T-helper 22 cell (primary cell): ENCODE results near the gene CRTAP.
"Not testable (repeated sequence)": the region's sequence is repeated elsewhere in the genome, so short reads cannot be mapped to it uniquely, and the experiment has no call there.

Source experiments
- DNase-seq: peaks from one replicate; pipeline ENCODE4 v3.0.0-alpha.2; 2020; ENCODE audit warnings: low read depth

The CRTAP gene

GRCh38 chr3:33174711-33175414 lies 61.0 kb downstream of the CRTAP start:
- DNase-seq = no peak

GRCh38 chr3:33179132-33179531 lies 65.3 kb downstream of the CRTAP start:
- DNase-seq = no peak

DNA sequence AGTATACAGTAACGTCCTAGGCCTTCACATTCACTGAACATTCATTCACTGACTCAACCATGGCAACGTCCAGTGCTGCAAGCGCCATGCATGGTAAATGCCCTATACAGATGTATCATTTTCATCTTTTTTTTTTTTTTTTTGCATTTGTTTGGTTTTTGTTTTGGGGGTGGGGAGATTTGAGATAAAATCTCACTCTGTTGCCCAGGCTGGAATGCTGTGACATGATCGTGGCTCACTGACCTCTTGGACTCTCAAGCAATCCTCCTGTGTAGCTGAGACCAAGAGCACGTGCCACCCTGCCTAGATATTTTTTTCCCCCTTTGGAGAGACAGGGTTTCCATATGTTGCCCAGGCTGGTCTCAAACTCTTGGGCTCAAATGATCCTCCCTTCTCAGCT lies 67.4 kb downstream of the CRTAP start:
- no peak for DNase-seq

DNA sequence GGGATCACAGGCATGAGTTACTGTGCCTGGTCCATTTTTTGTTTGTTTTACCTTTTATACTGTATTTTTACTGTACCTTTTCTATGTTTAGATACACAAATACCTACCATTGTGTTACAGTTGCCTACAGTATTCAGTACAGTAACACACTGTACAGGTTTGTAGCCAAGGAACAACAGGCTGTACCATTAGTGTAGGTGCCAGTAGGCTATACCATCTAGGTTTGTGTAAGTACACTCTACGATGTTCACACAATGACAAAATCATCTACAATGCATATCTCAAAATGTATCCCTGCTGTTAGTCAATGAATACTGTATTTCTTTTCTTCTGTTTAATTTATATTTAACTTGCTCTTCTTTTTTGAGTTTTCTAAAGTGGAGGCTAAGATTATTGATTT lies 67.8 kb downstream of the CRTAP start:
- DNase-seq = not testable (repeated sequence)

- no peak for DNase-seq
These were observed 71.0 kb downstream of the CRTAP start for GRCh38 chr3:33184863-33185262.

DNA sequence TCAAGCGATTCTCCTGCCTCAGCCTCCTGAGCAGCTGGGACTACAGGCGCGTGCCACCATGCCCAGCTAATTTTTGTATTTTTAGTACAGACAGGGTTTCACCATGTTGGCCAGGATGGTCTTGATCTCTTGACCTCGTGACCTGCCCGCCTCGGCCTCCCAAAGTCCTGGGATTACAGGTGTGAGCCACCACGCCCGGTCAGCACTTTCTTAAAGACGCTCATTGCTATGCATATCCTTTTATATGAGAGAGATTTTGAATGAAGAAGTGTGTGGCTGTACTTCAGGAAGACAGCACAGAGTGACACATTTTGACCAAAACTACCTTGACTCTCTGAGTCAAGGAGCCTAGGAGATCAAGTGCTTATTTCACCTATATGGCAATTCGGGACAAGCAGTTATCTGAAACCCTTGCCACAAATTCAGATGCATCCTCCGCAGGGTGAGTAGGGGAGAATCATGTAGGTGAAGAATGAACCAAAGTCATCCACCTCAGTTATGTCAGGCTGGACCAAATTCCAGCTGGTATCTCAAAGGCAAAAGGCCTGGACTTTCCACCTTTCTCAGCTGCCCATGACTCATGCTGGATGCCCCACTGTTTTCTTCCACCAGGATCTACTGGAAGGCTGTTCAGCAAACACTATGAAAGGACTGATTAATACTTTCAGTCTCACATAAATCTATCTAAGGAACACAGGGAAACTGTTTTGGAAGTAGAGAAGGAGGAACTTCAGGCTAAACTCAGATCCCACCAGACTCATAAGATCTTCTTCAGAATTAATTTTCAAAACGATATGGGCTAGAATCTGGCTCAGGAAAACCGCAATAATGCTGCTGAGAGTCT lies 72.9 kb downstream of the CRTAP start:
- no peak for DNase-seq

DNA sequence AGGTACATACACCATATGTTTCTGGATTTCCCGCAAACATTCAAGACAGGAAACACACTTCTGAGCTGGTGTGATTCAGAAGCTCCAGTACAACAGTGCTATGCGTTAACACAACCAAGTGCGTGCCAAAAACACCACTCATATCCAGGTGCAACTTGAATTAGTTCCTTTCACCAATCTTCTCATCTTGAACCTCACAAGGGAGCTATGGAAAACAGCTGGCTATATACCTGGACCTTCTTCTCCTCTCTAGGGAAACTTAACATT lies 73.5 kb downstream of the CRTAP start:
- DNase-seq = no peak

DNA sequence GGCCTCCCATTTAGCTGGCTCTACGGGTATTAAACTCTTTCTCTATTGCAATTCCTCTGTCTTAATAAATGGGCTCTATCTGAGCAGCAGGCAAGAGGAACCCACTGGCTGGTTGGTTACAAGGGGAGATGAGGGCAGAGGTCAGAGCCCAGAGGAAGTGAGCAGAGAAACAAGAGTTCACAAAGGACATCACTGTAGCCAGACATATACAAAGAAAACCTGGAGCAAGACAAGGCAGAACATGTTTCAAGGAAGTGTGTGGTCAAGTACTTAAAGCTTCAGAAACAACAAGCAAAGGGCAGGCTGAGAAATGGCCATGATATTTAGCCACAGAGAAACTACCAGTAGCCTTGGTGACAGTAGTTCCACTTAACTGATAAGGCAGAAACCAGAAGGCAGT lies 80.5 kb downstream of the CRTAP start:
- DNase-seq = no peak

- no peak for DNase-seq
These were observed 82.7 kb downstream of the CRTAP start for GRCh38 chr3:33196538-33196937.
